Ramos (cell line): ENCODE measurements around the gene MSLN.

ENCODE experiments used
- in situ Hi-C: fragments of 300-500 bp; cut with MboI; formaldehyde crosslinking; loops from one replicate; pipeline ENCODE4 v1.14.3; 2022; ENCODE audit warnings: low sequenced_read_pairs; ENCODE audit not compliant: unreplicated experiment

The MSLN gene

GRCh38 chr16:799111-799947 is 38.8 kb downstream of the MSLN start:
- in situ Hi-C loops, result no loop called here

- in situ Hi-C loops, result no loop called here
Observed at GRCh38 chr16:799948-800833, 39.7 kb downstream of the MSLN start, which contains the start of gene GNG13. Gene GNG13 (minus strand): TSS chr16:800734. CDS start chr16:799077, 1,657 bp downstream.

- in situ Hi-C loops, result no loop called here
Observed at GRCh38 chr16:800834-801511, 40.4 kb downstream of the MSLN start.

GRCh38 chr16:801584-802363 is 41.2 kb downstream of the MSLN start:
- in situ Hi-C loops, result no loop called here

GRCh38 chr16:802461-802860 is 41.9 kb downstream of the MSLN start:
- in situ Hi-C loops, result no loop called here

- in situ Hi-C loops, result no loop called here
Observed at GRCh38 chr16:802914-803753, 42.6 kb downstream of the MSLN start.

GRCh38 chr16:803754-804080 is 43.2 kb downstream of the MSLN start:
- in situ Hi-C loops, result no loop called here

GRCh38 chr16:804193-805048 is 43.9 kb downstream of the MSLN start:
- in situ Hi-C loops, result no loop called here

- in situ Hi-C loops, result no loop called here
Observed at GRCh38 chr16:805474-805873, 44.9 kb downstream of the MSLN start.

GRCh38 chr16:807347-808084 is 47.0 kb downstream of the MSLN start:
- in situ Hi-C loops, result no loop called here

GRCh38 chr16:808085-808386 is 47.5 kb downstream of the MSLN start:
- in situ Hi-C loops, result no loop called here

GRCh38 chr16:813204-813915 is 52.8 kb downstream of the MSLN start:
- in situ Hi-C loops, result loop anchor here (10.0 kb wide), 1 partner anchor 251 kb away; no protein-coding TSS in a partner anchor

- in situ Hi-C loops, result loop anchor here (10.0 kb wide), 1 partner anchor 251 kb away; no protein-coding TSS in a partner anchor
Observed at GRCh38 chr16:813916-814412, 53.4 kb downstream of the MSLN start.

GRCh38 chr16:814974-815373 is 54.4 kb downstream of the MSLN start:
- in situ Hi-C loops, result loop anchor here (10.0 kb wide), 1 partner anchor 250 kb away; no protein-coding TSS in a partner anchor

- in situ Hi-C loops, result loop anchor here (10.0 kb wide), 1 partner anchor 249 kb away; no protein-coding TSS in a partner anchor
Observed at GRCh38 chr16:815861-816260, 55.3 kb downstream of the MSLN start.
